Nephron (organoid): Measurements from ENCODE around the gene ATCAY.

Experiments
- H3K27ac Mint-ChIP-seq, 3 experiments: 2 replicates each; pipeline ENCODE4 v1.8.0; 2020; ENCODE audit warnings: mixed read lengths in 3 of 3, mild to moderate bottlenecking in 2 of 3, moderate library complexity in 1 of 3
- H3K27me3 Mint-ChIP-seq: 2 replicates; pipeline ENCODE4 v1.8.0; 2021; ENCODE audit warnings: low read depth, mild to moderate bottlenecking, moderate library complexity, mixed read lengths
- H3K36me3 Mint-ChIP-seq: 2 replicates; pipeline ENCODE4 v1.8.0; 2020; ENCODE audit warnings: low read depth, mixed read lengths
- H3K4me1 Mint-ChIP-seq: 2 replicates; pipeline ENCODE4 v1.8.0; 2020; ENCODE audit warnings: mixed read lengths
- H3K4me3 Mint-ChIP-seq, 3 experiments: 2 replicates each; pipeline ENCODE4 v1.8.0; 2020; ENCODE audit warnings: mild to moderate bottlenecking in 3 of 3, mixed read lengths in 3 of 3, moderate library complexity in 2 of 3
- H3K9me3 Mint-ChIP-seq: 2 replicates; pipeline ENCODE4 v1.8.0; 2020; ENCODE audit warnings: mixed read lengths
- TF ChIP-seq, protein P1 (sequence below), 3 experiments: fragments of 200-600 bp; sonication (generic); IDR thresholded peaks; one replicate each; pipeline ENCODE4 v1.5.0; 2021; ENCODE audit warnings: antibody characterized with exemption in 3 of 3; ENCODE audit not compliant: unreplicated experiment in 3 of 3

Gene ATCAY

DNA sequence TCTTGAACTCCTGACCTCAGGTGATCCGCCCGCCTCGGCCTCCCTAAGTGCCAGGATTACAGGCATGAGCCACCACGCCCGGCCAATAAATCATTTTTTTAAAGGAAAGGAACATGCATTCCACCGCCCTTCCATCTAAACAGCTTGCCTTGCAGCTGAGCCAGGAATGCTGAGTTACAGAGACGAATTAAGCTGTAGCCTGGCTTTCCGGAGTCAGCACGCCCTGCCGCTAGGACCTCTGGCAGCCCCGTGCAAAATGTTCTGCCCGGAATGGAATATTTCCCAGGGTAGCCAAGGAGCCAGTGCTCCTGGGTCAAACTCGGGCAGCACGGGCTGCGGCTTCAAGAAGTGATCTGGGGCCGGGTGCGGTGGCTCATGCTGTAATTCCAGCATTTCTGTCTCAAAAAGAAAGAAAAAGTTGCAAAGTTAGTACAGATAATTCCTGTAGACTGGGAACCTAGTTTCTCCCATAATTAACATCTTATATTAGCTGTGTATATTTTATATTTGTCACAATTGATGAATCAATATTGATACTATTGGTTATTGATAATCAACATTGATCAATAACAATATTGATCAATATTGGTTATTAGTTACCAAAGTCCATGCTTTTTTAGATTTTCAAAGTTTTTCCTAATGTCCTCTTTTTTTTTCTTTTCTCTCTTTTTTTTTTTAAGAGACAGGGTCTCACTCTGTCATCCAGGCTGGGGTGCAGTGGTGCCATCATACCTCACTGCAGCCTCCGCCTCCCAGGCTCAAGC lies 19.2 kb downstream of the ATCAY start:
- Mint-ChIP-seq H3K27ac (no peak overlapping the region), H3K9me3 (peaks cover 3% of the 10 kb centered on the region), H3K4me1 (no peaks in the 10 kb centered on the region), H3K36me3 (no peaks in the 10 kb centered on the region), H3K4me3 (no peak overlapping the region), H3K27me3 (peaks cover 15% of the 10 kb centered on the region)
- TF ChIP-seq, protein P1, sequence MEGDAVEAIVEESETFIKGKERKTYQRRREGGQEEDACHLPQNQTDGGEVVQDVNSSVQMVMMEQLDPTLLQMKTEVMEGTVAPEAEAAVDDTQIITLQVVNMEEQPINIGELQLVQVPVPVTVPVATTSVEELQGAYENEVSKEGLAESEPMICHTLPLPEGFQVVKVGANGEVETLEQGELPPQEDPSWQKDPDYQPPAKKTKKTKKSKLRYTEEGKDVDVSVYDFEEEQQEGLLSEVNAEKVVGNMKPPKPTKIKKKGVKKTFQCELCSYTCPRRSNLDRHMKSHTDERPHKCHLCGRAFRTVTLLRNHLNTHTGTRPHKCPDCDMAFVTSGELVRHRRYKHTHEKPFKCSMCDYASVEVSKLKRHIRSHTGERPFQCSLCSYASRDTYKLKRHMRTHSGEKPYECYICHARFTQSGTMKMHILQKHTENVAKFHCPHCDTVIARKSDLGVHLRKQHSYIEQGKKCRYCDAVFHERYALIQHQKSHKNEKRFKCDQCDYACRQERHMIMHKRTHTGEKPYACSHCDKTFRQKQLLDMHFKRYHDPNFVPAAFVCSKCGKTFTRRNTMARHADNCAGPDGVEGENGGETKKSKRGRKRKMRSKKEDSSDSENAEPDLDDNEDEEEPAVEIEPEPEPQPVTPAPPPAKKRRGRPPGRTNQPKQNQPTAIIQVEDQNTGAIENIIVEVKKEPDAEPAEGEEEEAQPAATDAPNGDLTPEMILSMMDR (IDR thresholded peaks at IDR 0.05; ENCODE audit: unreplicated experiment in 3 of 3), result no peak

DNA sequence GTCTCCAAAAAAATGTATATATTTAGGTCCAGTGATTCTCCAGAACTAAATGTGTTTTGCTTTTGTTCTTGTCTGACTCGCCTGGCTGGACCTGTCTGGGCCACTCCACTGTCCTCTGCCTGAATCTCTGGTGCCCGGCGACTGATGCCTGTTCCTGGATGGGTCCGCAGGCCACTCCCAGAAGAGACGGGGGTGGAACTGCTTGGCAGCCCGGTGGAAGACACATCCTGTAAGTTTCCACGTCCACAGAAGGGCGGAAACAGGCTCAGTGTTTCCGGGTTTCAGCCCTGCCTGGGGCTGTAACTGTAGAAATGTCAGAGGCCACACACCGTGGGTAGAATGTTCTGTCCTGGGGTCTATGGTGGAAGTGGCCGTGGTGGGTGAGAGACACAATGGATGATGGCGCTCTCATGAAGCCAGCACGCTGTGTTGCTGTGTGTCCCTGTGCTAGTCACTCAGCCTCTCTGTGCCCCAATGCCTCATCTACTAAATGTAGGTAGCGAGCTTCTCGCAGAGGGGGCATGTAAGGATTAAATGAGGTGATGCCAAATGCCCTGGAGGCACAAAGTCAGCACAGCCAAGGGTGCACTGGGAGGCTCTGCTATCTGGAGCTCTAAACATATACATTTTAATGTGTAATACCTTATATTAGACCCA lies 22.0 kb downstream of the ATCAY start:
- TF ChIP-seq, protein P1 (IDR thresholded peaks at IDR 0.05; ENCODE audit: unreplicated experiment in 3 of 3), result no peak
- H3K27me3 Mint-ChIP-seq, result peaks cover 15% of the 10 kb centered on the region
- no peaks in the 10 kb centered on the region for H3K4me1 Mint-ChIP-seq
- no peaks in the 10 kb centered on the region for H3K36me3 Mint-ChIP-seq
- no peak overlapping the region for H3K4me3 Mint-ChIP-seq
- H3K27ac Mint-ChIP-seq, result no peak overlapping the region
- peaks cover 3% of the 10 kb centered on the region for H3K9me3 Mint-ChIP-seq

GRCh38 chr19:3904233-3904632 lies 23.7 kb downstream of the ATCAY start:
- H3K4me1 Mint-ChIP-seq, result no peaks in the 10 kb centered on the region
- H3K36me3 Mint-ChIP-seq, result no peaks in the 10 kb centered on the region
- H3K27ac Mint-ChIP-seq, result no peak overlapping the region
- H3K27me3 Mint-ChIP-seq, result peaks cover 10% of the 10 kb centered on the region
- no peak overlapping the region for H3K4me3 Mint-ChIP-seq
- H3K9me3 Mint-ChIP-seq, result peaks cover 2% of the 10 kb centered on the region
- TF ChIP-seq, protein P1 (IDR thresholded peaks at IDR 0.05; ENCODE audit: unreplicated experiment in 3 of 3), result no peak

GRCh38 chr19:3907626-3908265 lies 27.3 kb downstream of the ATCAY start:
- TF ChIP-seq, protein P1 (IDR thresholded peaks at IDR 0.05; ENCODE audit: unreplicated experiment in 3 of 3), result no peak
- no peaks in the 10 kb centered on the region for H3K36me3 Mint-ChIP-seq
- H3K4me1 Mint-ChIP-seq, result no peaks in the 10 kb centered on the region
- no peak overlapping the region for H3K4me3 Mint-ChIP-seq
- H3K27ac Mint-ChIP-seq, result no peak overlapping the region
- peaks cover 7% of the 10 kb centered on the region for H3K27me3 Mint-ChIP-seq
- peaks cover 9% of the 10 kb centered on the region for H3K9me3 Mint-ChIP-seq

GRCh38 chr19:3908266-3909054 lies 28.0 kb downstream of the ATCAY start:
- Mint-ChIP-seq H3K27ac (no peak overlapping the region), H3K27me3 (peaks cover 8% of the 10 kb centered on the region), H3K36me3 (no peaks in the 10 kb centered on the region), H3K4me1 (no peaks in the 10 kb centered on the region), H3K4me3 (no peak overlapping the region), H3K9me3 (peaks cover 9% of the 10 kb centered on the region)
- TF ChIP-seq, protein P1 (IDR thresholded peaks at IDR 0.05; ENCODE audit: unreplicated experiment in 3 of 3), result no peak
